Measurements from ENCODE around the gene MALT1.

MALT1 gene

GRCh38 chr18:58755304-58756010, 84.2 kb downstream of the MALT1 start:
- no peak for TF ChIP-seq FOXP2 (optimal IDR thresholded peaks at IDR 0.05; ENCODE audit: borderline replicate concordance, extremely low read depth, extremely low read length, insufficient read depth)
- TF ChIP-seq POLR2AphosphoS5 (IDR thresholded peaks at IDR 0.05; ENCODE audit: low read depth, low read length): no peak
- no peak for TF ChIP-seq REST (IDR thresholded peaks at IDR 0.05; ENCODE audit: insufficient read depth in 1 of 2, low read depth in 2 of 2, low read length in 2 of 2)
- no peak for TF ChIP-seq SIN3A (IDR thresholded peaks at IDR 0.05; ENCODE audit: borderline replicate concordance, insufficient read depth, low read length)
- TF ChIP-seq TAF1 (IDR thresholded peaks at IDR 0.05; ENCODE audit: borderline replicate concordance, insufficient read depth, low read length): no peak

- no peak for TF ChIP-seq POLR2AphosphoS5 (IDR thresholded peaks at IDR 0.05; ENCODE audit: low read depth, low read length)
- TF ChIP-seq REST (IDR thresholded peaks at IDR 0.05; ENCODE audit: insufficient read depth in 1 of 2, low read depth in 2 of 2, low read length in 2 of 2): no peak
- TF ChIP-seq TAF1 (IDR thresholded peaks at IDR 0.05; ENCODE audit: borderline replicate concordance, insufficient read depth, low read length): no peak
- no peak for TF ChIP-seq SIN3A (IDR thresholded peaks at IDR 0.05; ENCODE audit: borderline replicate concordance, insufficient read depth, low read length)
- TF ChIP-seq FOXP2 (optimal IDR thresholded peaks at IDR 0.05; ENCODE audit: borderline replicate concordance, extremely low read depth, extremely low read length, insufficient read depth): no peak
Observed at GRCh38 chr18:58756148-58756547, 84.9 kb downstream of the MALT1 start.

GRCh38 chr18:58756596-58757240, 85.5 kb downstream of the MALT1 start:
- TF ChIP-seq TAF1 (IDR thresholded peaks at IDR 0.05; ENCODE audit: borderline replicate concordance, insufficient read depth, low read length) (no peak), SIN3A (IDR thresholded peaks at IDR 0.05; ENCODE audit: borderline replicate concordance, insufficient read depth, low read length) (no peak), FOXP2 (optimal IDR thresholded peaks at IDR 0.05; ENCODE audit: borderline replicate concordance, extremely low read depth, extremely low read length, insufficient read depth) (no peak), POLR2AphosphoS5 (IDR thresholded peaks at IDR 0.05; ENCODE audit: low read depth, low read length) (no peak), REST (IDR thresholded peaks at IDR 0.05; ENCODE audit: insufficient read depth in 1 of 2, low read depth in 2 of 2, low read length in 2 of 2) (no peak)

GRCh38 chr18:58758046-58758445, 86.8 kb downstream of the MALT1 start:
- TF ChIP-seq TAF1 (IDR thresholded peaks at IDR 0.05; ENCODE audit: borderline replicate concordance, insufficient read depth, low read length) (no peak), REST (IDR thresholded peaks at IDR 0.05; ENCODE audit: insufficient read depth in 1 of 2, low read depth in 2 of 2, low read length in 2 of 2) (no peak)
